ENCODE data around the gene MYCL.
"Not testable (repeated sequence)": the region's sequence is repeated elsewhere in the genome, so short reads cannot be mapped to it uniquely, and the experiment has no call there.

GRCh38 chr1:39869538-39870112 lies 32.1 kb downstream of the MYCL start:
- TF ChIP-seq POLR2A, POLR2AphosphoS5, EP300 (IDR thresholded peaks at IDR 0.05): not testable (repeated sequence)
- TF ChIP-seq, protein P1, sequence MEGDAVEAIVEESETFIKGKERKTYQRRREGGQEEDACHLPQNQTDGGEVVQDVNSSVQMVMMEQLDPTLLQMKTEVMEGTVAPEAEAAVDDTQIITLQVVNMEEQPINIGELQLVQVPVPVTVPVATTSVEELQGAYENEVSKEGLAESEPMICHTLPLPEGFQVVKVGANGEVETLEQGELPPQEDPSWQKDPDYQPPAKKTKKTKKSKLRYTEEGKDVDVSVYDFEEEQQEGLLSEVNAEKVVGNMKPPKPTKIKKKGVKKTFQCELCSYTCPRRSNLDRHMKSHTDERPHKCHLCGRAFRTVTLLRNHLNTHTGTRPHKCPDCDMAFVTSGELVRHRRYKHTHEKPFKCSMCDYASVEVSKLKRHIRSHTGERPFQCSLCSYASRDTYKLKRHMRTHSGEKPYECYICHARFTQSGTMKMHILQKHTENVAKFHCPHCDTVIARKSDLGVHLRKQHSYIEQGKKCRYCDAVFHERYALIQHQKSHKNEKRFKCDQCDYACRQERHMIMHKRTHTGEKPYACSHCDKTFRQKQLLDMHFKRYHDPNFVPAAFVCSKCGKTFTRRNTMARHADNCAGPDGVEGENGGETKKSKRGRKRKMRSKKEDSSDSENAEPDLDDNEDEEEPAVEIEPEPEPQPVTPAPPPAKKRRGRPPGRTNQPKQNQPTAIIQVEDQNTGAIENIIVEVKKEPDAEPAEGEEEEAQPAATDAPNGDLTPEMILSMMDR (IDR thresholded peaks at IDR 0.05) = not testable (repeated sequence)

Data from upper lobe of left lung (tissue), 4 donors.